Progenitor cell of endocrine pancreas (in vitro differentiated cells): Measurements from ENCODE around the gene LOXL1. TPM values are rescaled to one million over a fixed set of nuclear protein-coding genes. Genes with fewer than 3 reads are reported as not detected.

ENCODE experiments used
- DNase-seq: peaks from one replicate; pipeline ENCODE4 v3.0.0; 2021; ENCODE audit warnings: low spot score; ENCODE audit not compliant: unreplicated experiment
- H3K27ac Mint-ChIP-seq: 2 replicates; pipeline ENCODE4 v1.8.0; 2021; ENCODE audit warnings: mild to moderate bottlenecking, moderate library complexity, mixed read lengths
- H3K27me3 Mint-ChIP-seq: 2 replicates; pipeline ENCODE4 v1.8.0; 2021; ENCODE audit warnings: mixed read lengths
- H3K36me3 Mint-ChIP-seq: 2 replicates; pipeline ENCODE4 v1.8.0; 2022; ENCODE audit warnings: mixed read lengths; ENCODE audit not compliant: insufficient read depth
- H3K4me1 Mint-ChIP-seq: 2 replicates; pipeline ENCODE4 v1.8.0; 2021; ENCODE audit warnings: low read depth, mixed read lengths
- H3K4me3 Mint-ChIP-seq: 2 replicates; pipeline ENCODE4 v1.8.0; 2021; ENCODE audit warnings: low read depth, mild to moderate bottlenecking, moderate library complexity, mixed read lengths
- H3K9me3 Mint-ChIP-seq: 2 replicates; pipeline ENCODE4 v1.8.0; 2021; ENCODE audit warnings: low read depth, mixed read lengths
- total RNA-seq: library from RNA; stranded (reverse); gene quantifications from 2 replicates; pipeline ENCODE4 v1.2.1, GENCODE V29; 2021
- TF ChIP-seq, protein P1 (sequence below): fragments of 200-600 bp; sonication (generic); IDR thresholded peaks from one replicate; pipeline ENCODE4 v1.5.0; 2021; ENCODE audit warnings: antibody characterized with exemption, mild to moderate bottlenecking; ENCODE audit not compliant: unreplicated experiment

Gene LOXL1
- total RNA-seq, 1 donor from 2014 or later = 17.4 TPM

DNA sequence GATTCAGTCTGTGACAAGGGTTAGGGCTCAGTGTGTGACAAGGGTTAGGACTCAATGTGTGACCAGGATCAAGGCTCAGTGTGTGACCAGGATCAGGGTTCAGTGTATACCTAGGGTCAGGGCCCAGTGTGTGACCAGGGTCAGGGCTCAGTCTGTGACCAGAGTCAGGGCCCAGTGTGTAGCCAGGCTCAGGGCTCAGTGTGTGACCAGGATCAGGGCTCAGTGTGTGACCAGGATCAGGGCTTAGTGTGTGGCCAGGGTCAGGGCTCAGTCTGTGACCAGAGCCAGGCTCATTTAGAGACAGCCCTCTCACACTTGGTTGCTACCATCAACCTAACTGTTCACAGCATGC, 24.2 kb downstream of the LOXL1 start:
- H3K27ac Mint-ChIP-seq = no peak overlapping the region

DNA sequence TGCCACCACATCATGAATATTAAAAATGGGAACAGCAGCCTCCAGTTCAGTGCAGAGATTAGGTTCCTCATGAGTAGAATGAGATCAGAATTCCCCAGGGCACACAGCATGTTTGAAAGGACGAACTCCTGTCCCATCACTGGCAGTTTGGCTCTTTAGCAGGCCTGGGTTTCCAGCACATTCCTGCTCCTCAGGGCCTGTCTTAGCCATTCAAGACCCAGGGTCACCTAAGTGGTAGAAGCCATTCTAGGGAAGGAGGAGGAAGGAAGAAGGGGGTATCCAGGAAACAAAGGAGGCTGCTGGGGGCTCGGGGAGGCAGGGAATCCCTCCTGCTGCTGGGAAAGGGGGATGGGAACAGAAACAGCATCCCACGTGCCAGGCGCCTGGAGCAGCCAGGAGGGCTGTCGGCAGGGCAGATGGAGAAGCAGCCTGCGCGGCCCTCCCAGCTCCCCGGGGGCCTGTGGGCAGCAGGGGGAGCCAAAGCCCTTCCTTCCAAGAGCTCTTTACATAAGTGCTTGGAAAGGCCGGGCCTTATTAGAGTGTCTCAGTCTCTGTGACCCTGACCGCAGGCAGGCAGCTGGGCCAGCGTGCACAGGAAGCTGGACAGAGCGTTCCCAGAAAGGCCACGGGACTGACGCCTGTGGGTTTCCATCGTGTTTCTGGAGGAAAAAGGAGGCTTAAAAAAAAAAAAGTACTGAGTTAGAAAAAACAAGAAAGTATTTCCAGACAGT, 24.7 kb downstream of the LOXL1 start:
- H3K27me3 Mint-ChIP-seq = no peaks in the 10 kb centered on the region
- H3K27ac Mint-ChIP-seq = no peak overlapping the region
- H3K4me3 Mint-ChIP-seq = no peak overlapping the region

More for the DNA sequence above, 24.2 kb downstream of the LOXL1 start:
- no peak for DNase-seq
- no peaks in the 10 kb centered on the region for H3K27me3 Mint-ChIP-seq
- TF ChIP-seq, protein P1, sequence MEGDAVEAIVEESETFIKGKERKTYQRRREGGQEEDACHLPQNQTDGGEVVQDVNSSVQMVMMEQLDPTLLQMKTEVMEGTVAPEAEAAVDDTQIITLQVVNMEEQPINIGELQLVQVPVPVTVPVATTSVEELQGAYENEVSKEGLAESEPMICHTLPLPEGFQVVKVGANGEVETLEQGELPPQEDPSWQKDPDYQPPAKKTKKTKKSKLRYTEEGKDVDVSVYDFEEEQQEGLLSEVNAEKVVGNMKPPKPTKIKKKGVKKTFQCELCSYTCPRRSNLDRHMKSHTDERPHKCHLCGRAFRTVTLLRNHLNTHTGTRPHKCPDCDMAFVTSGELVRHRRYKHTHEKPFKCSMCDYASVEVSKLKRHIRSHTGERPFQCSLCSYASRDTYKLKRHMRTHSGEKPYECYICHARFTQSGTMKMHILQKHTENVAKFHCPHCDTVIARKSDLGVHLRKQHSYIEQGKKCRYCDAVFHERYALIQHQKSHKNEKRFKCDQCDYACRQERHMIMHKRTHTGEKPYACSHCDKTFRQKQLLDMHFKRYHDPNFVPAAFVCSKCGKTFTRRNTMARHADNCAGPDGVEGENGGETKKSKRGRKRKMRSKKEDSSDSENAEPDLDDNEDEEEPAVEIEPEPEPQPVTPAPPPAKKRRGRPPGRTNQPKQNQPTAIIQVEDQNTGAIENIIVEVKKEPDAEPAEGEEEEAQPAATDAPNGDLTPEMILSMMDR = no peak
- peaks cover 1% of the 10 kb centered on the region for H3K4me1 Mint-ChIP-seq
- H3K36me3 Mint-ChIP-seq = no peaks in the 10 kb centered on the region
- no peaks in the 10 kb centered on the region for H3K9me3 Mint-ChIP-seq
- H3K4me3 Mint-ChIP-seq = no peak overlapping the region

DNA sequence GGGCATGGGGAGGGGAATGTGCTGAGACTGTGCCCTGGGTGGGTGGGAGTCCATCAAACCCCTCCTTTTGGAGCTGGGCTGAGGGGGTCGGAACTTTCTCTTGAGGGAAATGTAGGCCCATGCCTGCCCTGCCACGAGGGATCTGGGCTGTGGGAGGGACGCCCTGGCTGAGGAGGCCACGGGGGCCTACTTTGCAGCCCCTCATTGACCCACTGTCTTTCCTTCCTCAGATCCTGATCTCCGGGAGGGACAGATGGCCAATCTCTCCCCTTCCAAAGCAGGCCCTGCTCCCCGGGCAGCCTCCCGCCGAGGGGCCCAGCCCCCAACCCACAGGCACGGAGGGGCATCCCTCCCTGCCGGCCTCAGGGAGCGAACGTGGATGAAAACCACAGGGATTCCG, 25.3 kb downstream of the LOXL1 start:
- no peaks in the 10 kb centered on the region for H3K27me3 Mint-ChIP-seq
- no peak for DNase-seq
- no peaks in the 10 kb centered on the region for H3K36me3 Mint-ChIP-seq
- H3K9me3 Mint-ChIP-seq = no peaks in the 10 kb centered on the region
- TF ChIP-seq, protein P1 = no peak
- H3K4me1 Mint-ChIP-seq = peaks cover 1% of the 10 kb centered on the region
- H3K27ac Mint-ChIP-seq = no peak overlapping the region
- H3K4me3 Mint-ChIP-seq = no peak overlapping the region

More for the DNA sequence above, 24.7 kb downstream of the LOXL1 start:
- Mint-ChIP-seq H3K4me1 (peaks cover 1% of the 10 kb centered on the region), H3K36me3 (no peaks in the 10 kb centered on the region), H3K9me3 (no peaks in the 10 kb centered on the region)
- TF ChIP-seq, protein P1 = peak; percentile 84
- peak; percentile 73 for DNase-seq

DNA sequence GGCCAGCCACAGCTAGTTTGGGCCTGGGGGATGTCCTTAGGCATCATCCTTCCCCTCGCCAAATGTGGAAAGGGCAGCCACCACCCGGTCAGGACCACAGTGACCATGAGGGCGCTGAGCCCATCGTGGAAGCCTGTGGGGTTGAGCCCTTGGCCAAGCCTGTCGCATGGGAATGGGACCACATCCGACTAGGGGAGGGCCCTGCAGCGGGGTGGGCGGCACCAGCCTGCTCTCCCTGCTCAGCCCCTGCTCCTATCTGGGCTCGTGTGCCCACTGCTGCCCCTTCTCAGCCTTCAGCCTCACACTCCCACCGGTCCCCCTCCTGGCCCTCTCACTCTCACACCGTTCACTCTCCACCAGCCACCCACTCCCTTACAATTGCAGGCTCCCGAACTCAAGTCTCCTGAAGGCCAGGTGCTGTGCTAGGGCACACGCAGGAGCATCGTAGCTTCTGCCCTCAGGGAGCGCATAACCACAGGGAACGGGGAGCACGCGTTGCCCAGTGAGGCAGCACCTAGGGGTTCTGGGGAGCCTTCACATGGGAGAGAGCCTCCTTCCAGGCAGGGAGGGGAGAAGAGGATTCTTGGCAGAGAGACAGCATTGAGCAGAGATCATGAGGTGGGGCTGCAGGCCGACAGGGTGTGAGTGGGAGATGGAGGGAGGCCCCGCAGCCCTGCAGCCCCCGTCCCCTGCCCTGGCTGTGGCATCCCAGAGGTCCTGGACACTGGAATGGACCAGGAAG, 26.1 kb downstream of the LOXL1 start:
- no peaks in the 10 kb centered on the region for H3K9me3 Mint-ChIP-seq
- TF ChIP-seq, protein P1 = no peak
- DNase-seq = no peak
- H3K36me3 Mint-ChIP-seq = no peaks in the 10 kb centered on the region
- H3K4me1 Mint-ChIP-seq = peaks cover 1% of the 10 kb centered on the region
- no peak overlapping the region for H3K4me3 Mint-ChIP-seq
- H3K27ac Mint-ChIP-seq = peak overlapping the region; percentile 67
- peaks cover 5% of the 10 kb centered on the region for H3K27me3 Mint-ChIP-seq

DNA sequence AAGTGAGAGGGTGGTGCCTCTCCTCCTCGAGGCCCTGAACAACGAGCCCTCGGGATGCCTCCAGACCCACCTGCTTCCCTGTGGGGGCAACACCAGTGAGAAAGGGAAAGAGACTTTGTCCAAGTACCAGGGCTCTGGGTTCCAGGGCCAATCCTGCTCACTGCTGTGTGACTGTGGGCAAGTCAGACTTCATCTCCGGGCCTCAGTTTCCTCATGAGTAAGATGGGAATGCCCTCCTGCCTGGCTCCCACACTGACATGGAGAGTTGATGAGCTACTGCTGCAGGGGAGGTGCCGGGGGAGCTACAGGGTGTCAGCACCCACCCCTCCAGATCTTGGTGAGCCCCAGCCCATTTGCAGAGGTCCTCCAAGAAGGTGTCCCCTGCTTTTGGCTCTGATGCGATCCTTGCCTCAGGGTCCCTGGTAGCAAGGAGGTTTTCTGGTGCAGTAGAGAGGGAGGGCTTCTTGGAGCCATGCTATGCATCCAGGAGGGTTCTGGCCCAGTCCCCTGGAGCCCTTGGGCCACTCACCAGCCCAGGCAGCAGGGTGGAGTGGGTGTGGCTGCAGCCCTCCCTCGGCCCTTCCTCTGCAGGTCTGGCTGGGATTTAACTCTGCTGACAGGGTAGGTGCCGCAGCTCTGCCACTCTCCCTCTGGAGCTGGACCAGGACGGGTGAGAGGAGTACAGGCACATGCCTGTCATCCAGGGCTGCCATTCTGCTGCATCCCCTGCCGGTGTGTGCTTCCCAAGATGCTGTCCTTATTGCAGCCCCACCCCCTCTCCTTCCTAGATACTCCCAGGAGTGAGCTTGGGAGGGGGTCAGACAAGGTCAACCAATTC, 26.9 kb downstream of the LOXL1 start:
- Mint-ChIP-seq H3K9me3 (no peaks in the 10 kb centered on the region), H3K36me3 (no peaks in the 10 kb centered on the region), H3K4me3 (no peak overlapping the region), H3K27me3 (peaks cover 8% of the 10 kb centered on the region), H3K27ac (no peak overlapping the region), H3K4me1 (peaks cover 1% of the 10 kb centered on the region)
- no peak for DNase-seq
- TF ChIP-seq, protein P1 = no peak
